GM23338 (cell line): ENCODE results near the gene MEIS3. TPM values are rescaled to one million over a fixed set of nuclear protein-coding genes. Genes with fewer than 3 reads are reported as not detected.

Experiments used
- ATAC-seq: fragments of 200-7000 bp; cut with Tn5 transposase; 3 replicates; pipeline ENCODE4 v1.9.1; 2020
- DNase-seq: peaks from one replicate; pipeline ENCODE4 v3.0.0-alpha.2; 2015; ENCODE audit warnings: low spot score
- H2AFZ ChIP-seq: fragments of 200-600 bp; sonication (generic); 2 replicates; pipeline ENCODE4 v1.8.0; 2016; ENCODE audit warnings: antibody characterized with exemption, mild to moderate bottlenecking, moderate library complexity
- H3F3A ChIP-seq: fragments of 200-600 bp; sonication (generic); replicated peaks from 2 replicates; pipeline ENCODE4 v1.8.0; 2017; ENCODE audit warnings: antibody characterized with exemption, mixed run types, low read depth
- H3K27ac ChIP-seq: fragments of 200-600 bp; sonication (generic); 2 replicates; pipeline ENCODE4 v1.6.1; 2016; ENCODE audit warnings: low read depth
- H3K27me3 ChIP-seq: fragments of 200-600 bp; sonication (generic); 2 replicates; pipeline ENCODE4 v1.8.0; 2016; ENCODE audit warnings: mild to moderate bottlenecking, mixed run types, moderate library complexity; ENCODE audit not compliant: insufficient read depth
- H3K36me3 ChIP-seq: fragments of 200-600 bp; sonication (generic); 2 replicates; pipeline ENCODE4 v1.8.0; 2016; ENCODE audit warnings: mild to moderate bottlenecking; ENCODE audit not compliant: insufficient read depth
- H3K4me1 ChIP-seq: fragments of 200-600 bp; sonication (generic); 2 replicates; pipeline ENCODE4 v1.8.0; 2016; ENCODE audit warnings: mild to moderate bottlenecking, moderate library complexity; ENCODE audit not compliant: insufficient read depth
- H3K4me2 ChIP-seq: fragments of 200-600 bp; sonication (generic); 2 replicates; pipeline ENCODE4 v1.7.1; 2017; ENCODE audit warnings: mixed run types
- H3K4me3 ChIP-seq: fragments of 200-600 bp; sonication (generic); 2 replicates; pipeline ENCODE4 v1.6.1; 2016; ENCODE audit warnings: mixed run types
- H3K79me2 ChIP-seq: fragments of 200-600 bp; sonication (generic); replicated peaks from 2 replicates; pipeline ENCODE4 v1.8.0; 2017; ENCODE audit warnings: mild to moderate bottlenecking; ENCODE audit not compliant: insufficient read depth
- H3K9me2 ChIP-seq: fragments of 200-600 bp; sonication (generic); 2 replicates; pipeline ENCODE4 v1.8.0; 2017; ENCODE audit not compliant: insufficient read depth
- H4K20me1 ChIP-seq: fragments of 200-600 bp; sonication (generic); replicated peaks from 2 replicates; pipeline ENCODE4 v1.8.0; 2017; ENCODE audit warnings: mild to moderate bottlenecking; ENCODE audit not compliant: insufficient read depth
- H3K27ac Mint-ChIP-seq: 2 replicates; pipeline ENCODE4 v1.8.0; 2020; ENCODE audit warnings: inconsistent platforms, mild to moderate bottlenecking, moderate library complexity, mixed read lengths
- H3K27me3 Mint-ChIP-seq: 3 replicates; pipeline ENCODE4 v1.8.0; 2022; ENCODE audit warnings: low read depth, mild to moderate bottlenecking, moderate library complexity, mixed read lengths, inconsistent platforms; ENCODE audit not compliant: insufficient read depth, poor library complexity
- H3K36me3 Mint-ChIP-seq: 3 replicates; pipeline ENCODE4 v1.8.0; 2021; ENCODE audit warnings: low read depth, mild to moderate bottlenecking, inconsistent platforms, moderate library complexity, mixed read lengths
- H3K4me1 Mint-ChIP-seq: 3 replicates; pipeline ENCODE4 v1.8.0; 2020; ENCODE audit warnings: mild to moderate bottlenecking, inconsistent platforms, mixed read lengths
- H3K4me3 Mint-ChIP-seq: 3 replicates; pipeline ENCODE4 v1.8.0; 2021; ENCODE audit warnings: moderate library complexity, mild to moderate bottlenecking, inconsistent platforms, mixed read lengths
- H3K9me3 Mint-ChIP-seq: 3 replicates; pipeline ENCODE4 v1.8.0; 2020; ENCODE audit warnings: moderate library complexity, mild to moderate bottlenecking, inconsistent platforms, mixed read lengths
- CREB1 ChIP-seq: fragments of 250-450 bp; sonication (Bioruptor Pico); IDR thresholded peaks from 2 replicates; pipeline ENCODE4 v1.5.0; 2020; ENCODE audit warnings: low read depth, mild to moderate bottlenecking, moderate library complexity
- EZH2 ChIP-seq: fragments of 200-600 bp; sonication (generic); IDR thresholded peaks from one replicate; pipeline ENCODE4 v1.8.0; 2017; ENCODE audit warnings: antibody characterized with exemption, mild to moderate bottlenecking, low read depth; ENCODE audit not compliant: unreplicated experiment
- EZH2phosphoT487 ChIP-seq: fragments of 200-600 bp; sonication (generic); IDR thresholded peaks from one replicate; pipeline ENCODE4 v1.8.1; 2018; ENCODE audit warnings: antibody characterized with exemption; ENCODE audit not compliant: unreplicated experiment
- JUNB ChIP-seq: IDR thresholded peaks from one replicate; pipeline ENCODE4 v1.6.1; 2016; ENCODE audit warnings: antibody characterized with exemption; ENCODE audit not compliant: unreplicated experiment
- NANOG ChIP-seq: IDR thresholded peaks from 2 replicates; pipeline ENCODE4 v1.6.1; 2016; ENCODE audit warnings: antibody characterized with exemption, borderline replicate concordance
- POLR2AphosphoS5 ChIP-seq: IDR thresholded peaks from 2 replicates; pipeline ENCODE4 v1.6.1; 2016; ENCODE audit warnings: antibody characterized with exemption, low read depth
- STAT1 ChIP-seq: IDR thresholded peaks from one replicate; pipeline ENCODE4 v1.6.1; 2016; ENCODE audit warnings: antibody characterized with exemption; ENCODE audit not compliant: unreplicated experiment
- ZNF114 ChIP-seq: fragments of 250-450 bp; sonication (Bioruptor Pico); IDR thresholded peaks from 2 replicates; pipeline ENCODE4 v1.5.0; 2020; ENCODE audit warnings: mild to moderate bottlenecking, moderate library complexity
- polyA plus RNA-seq: library from polyadenylated mRNA; unstranded; fragments of >200 nt; fragmentation: Nextera tagmentation; extraction: Ambion mirVana; gene quantifications from 2 replicates; pipeline ENCODE4 v1.2.1, GENCODE V29; 2016
- total RNA-seq: library from RNA; depleted of rRNA; stranded (reverse); fragments of >200 nt; shearing (Covaris generic); gene quantifications from 2 replicates; pipeline ENCODE4 v1.2.3, GENCODE V29; 2014
- TF ChIP-seq, protein P1 (sequence below): IDR thresholded peaks from one replicate; pipeline ENCODE4 v1.6.1; 2018; ENCODE audit warnings: antibody characterized with exemption; ENCODE audit not compliant: unreplicated experiment
- TF ChIP-seq, protein P2 (sequence below): IDR thresholded peaks from 2 replicates; pipeline ENCODE4 v1.6.1; 2016; ENCODE audit warnings: antibody characterized with exemption
- TF ChIP-seq, protein P3 (sequence below), 2 experiments: fragments of 200-600 bp in 1 of 2; sonication (generic) in 1 of 2; conservative IDR thresholded peaks; 2 replicates each; pipeline versions ENCODE4 v1.5.1 to v1.6.1; 2016 to 2017; ENCODE audit warnings: antibody characterized with exemption in 2 of 2, low read depth in 2 of 2, mild to moderate bottlenecking in 2 of 2, moderate library complexity in 1 of 2

The MEIS3 gene
- total and polyA plus RNA-seq, 2 experiments from 2014 or later = 20.6 to 33.7 TPM

- H3K27me3 ChIP-seq = peaks cover 23% of the 10 kb centered on the region
- Mint-ChIP-seq H3K4me1 (peaks cover 35% of the 10 kb centered on the region), H3K4me3 (peak overlapping the region; percentile 56), H3K9me3 (no peaks in the 10 kb centered on the region; the same call in 2 of the 3 replicates), H3K27me3 (peaks cover 35% of the 10 kb centered on the region), H3K27ac (no peak overlapping the region; the same call in 1 of the 2 replicates), H3K36me3 (no peaks in the 10 kb centered on the region; the same call in 2 of the 3 replicates)
- peaks cover 28% of the 10 kb centered on the region; the same call in 1 of the 2 replicates for H3F3A ChIP-seq
- H3K27ac ChIP-seq = no peak overlapping the region
- H4K20me1 ChIP-seq = peaks cover 6% of the 10 kb centered on the region
- peaks cover 23% of the 10 kb centered on the region for H3K4me1 ChIP-seq
- ATAC-seq = peak; percentile 6
- H3K4me3 ChIP-seq = peak overlapping the region; percentile 67
- no peaks in the 10 kb centered on the region for H3K9me2 ChIP-seq
- no peaks in the 10 kb centered on the region for H3K36me3 ChIP-seq
- DNase-seq = peak; percentile 67
- peak overlapping the region; percentile 85 for H3K4me2 ChIP-seq
- H3K79me2 ChIP-seq = no peaks in the 10 kb centered on the region
- TF ChIP-seq, protein P1, sequence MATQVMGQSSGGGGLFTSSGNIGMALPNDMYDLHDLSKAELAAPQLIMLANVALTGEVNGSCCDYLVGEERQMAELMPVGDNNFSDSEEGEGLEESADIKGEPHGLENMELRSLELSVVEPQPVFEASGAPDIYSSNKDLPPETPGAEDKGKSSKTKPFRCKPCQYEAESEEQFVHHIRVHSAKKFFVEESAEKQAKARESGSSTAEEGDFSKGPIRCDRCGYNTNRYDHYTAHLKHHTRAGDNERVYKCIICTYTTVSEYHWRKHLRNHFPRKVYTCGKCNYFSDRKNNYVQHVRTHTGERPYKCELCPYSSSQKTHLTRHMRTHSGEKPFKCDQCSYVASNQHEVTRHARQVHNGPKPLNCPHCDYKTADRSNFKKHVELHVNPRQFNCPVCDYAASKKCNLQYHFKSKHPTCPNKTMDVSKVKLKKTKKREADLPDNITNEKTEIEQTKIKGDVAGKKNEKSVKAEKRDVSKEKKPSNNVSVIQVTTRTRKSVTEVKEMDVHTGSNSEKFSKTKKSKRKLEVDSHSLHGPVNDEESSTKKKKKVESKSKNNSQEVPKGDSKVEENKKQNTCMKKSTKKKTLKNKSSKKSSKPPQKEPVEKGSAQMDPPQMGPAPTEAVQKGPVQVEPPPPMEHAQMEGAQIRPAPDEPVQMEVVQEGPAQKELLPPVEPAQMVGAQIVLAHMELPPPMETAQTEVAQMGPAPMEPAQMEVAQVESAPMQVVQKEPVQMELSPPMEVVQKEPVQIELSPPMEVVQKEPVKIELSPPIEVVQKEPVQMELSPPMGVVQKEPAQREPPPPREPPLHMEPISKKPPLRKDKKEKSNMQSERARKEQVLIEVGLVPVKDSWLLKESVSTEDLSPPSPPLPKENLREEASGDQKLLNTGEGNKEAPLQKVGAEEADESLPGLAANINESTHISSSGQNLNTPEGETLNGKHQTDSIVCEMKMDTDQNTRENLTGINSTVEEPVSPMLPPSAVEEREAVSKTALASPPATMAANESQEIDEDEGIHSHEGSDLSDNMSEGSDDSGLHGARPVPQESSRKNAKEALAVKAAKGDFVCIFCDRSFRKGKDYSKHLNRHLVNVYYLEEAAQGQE = peak; percentile 6
- no peak for TF ChIP-seq POLR2AphosphoS5
- H2AFZ ChIP-seq = no peak overlapping the region
Measured at GRCh38 chr19:47445937-47446402, 26.6 kb upstream of the MEIS3 start.

DNA sequence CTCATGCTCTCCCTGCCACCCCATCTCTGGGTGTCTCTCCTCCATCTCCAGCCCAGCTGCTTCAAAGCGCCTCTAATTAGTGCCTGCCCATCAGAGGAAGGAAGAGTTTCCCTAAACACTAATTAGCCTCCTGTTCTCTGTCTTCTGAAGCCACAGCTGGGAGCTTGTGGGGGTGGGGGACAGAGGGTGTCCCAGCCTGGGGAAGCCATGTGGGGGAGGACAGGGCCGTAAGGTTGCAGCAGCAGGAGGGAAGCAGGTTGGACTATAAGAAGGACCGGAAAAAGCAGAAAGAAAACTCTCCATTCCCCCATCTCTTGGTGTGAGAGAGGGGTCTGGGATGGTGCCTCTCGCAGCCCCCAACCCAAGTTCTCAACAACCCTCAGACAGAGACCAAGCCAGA lies 26.2 kb upstream of the MEIS3 start:
- Mint-ChIP-seq H3K4me3 (peak overlapping the region; percentile 56), H3K9me3 (no peaks in the 10 kb centered on the region; the same call in 2 of the 3 replicates), H3K36me3 (no peaks in the 10 kb centered on the region; the same call in 2 of the 3 replicates), H3K27ac (no peak overlapping the region; the same call in 1 of the 2 replicates), H3K4me1 (peaks cover 35% of the 10 kb centered on the region), H3K27me3 (peaks cover 35% of the 10 kb centered on the region)
- peaks cover 28% of the 10 kb centered on the region; the same call in 1 of the 2 replicates for H3F3A ChIP-seq
- peaks cover 6% of the 10 kb centered on the region for H4K20me1 ChIP-seq
- H3K27ac ChIP-seq = no peak overlapping the region
- H3K4me3 ChIP-seq = peak overlapping the region; percentile 67
- peak overlapping the region; percentile 85 for H3K4me2 ChIP-seq
- H3K79me2 ChIP-seq = no peaks in the 10 kb centered on the region
- H2AFZ ChIP-seq = no peak overlapping the region
- DNase-seq (no peak), ATAC-seq (no peak)
- H3K36me3 ChIP-seq = no peaks in the 10 kb centered on the region
- peaks cover 23% of the 10 kb centered on the region for H3K27me3 ChIP-seq
- peaks cover 23% of the 10 kb centered on the region for H3K4me1 ChIP-seq
- no peaks in the 10 kb centered on the region for H3K9me2 ChIP-seq
- TF ChIP-seq POLR2AphosphoS5 = no peak
- TF ChIP-seq NANOG = no peak
- no peak for TF ChIP-seq JUNB
- TF ChIP-seq, protein P2, sequence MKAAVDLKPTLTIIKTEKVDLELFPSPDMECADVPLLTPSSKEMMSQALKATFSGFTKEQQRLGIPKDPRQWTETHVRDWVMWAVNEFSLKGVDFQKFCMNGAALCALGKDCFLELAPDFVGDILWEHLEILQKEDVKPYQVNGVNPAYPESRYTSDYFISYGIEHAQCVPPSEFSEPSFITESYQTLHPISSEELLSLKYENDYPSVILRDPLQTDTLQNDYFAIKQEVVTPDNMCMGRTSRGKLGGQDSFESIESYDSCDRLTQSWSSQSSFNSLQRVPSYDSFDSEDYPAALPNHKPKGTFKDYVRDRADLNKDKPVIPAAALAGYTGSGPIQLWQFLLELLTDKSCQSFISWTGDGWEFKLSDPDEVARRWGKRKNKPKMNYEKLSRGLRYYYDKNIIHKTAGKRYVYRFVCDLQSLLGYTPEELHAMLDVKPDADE = no peak
- no peak for TF ChIP-seq EZH2
- no peak for TF ChIP-seq EZH2phosphoT487
- TF ChIP-seq, protein P1 = no peak
- no peak for TF ChIP-seq CREB1 (CRISPR knock-in tag)
- no peak for TF ChIP-seq STAT1
- no peak for TF ChIP-seq ZNF114 (CRISPR knock-in tag)
- TF ChIP-seq, protein P3, sequence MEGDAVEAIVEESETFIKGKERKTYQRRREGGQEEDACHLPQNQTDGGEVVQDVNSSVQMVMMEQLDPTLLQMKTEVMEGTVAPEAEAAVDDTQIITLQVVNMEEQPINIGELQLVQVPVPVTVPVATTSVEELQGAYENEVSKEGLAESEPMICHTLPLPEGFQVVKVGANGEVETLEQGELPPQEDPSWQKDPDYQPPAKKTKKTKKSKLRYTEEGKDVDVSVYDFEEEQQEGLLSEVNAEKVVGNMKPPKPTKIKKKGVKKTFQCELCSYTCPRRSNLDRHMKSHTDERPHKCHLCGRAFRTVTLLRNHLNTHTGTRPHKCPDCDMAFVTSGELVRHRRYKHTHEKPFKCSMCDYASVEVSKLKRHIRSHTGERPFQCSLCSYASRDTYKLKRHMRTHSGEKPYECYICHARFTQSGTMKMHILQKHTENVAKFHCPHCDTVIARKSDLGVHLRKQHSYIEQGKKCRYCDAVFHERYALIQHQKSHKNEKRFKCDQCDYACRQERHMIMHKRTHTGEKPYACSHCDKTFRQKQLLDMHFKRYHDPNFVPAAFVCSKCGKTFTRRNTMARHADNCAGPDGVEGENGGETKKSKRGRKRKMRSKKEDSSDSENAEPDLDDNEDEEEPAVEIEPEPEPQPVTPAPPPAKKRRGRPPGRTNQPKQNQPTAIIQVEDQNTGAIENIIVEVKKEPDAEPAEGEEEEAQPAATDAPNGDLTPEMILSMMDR (conservative IDR thresholded peaks at IDR 0.05; ENCODE audit: low read depth in 2 of 2) = no peak
